ENCODE results near the gene SIGLEC9.

- no peak for TF ChIP-seq CTCF (IDR thresholded peaks at IDR 0.05)
- TF ChIP-seq EZH2 (IDR thresholded peaks at IDR 0.05; ENCODE audit: borderline replicate concordance, insufficient read depth, low read depth, low read length, poor library complexity, severe bottlenecking), result no peak
These were observed 36.6 kb downstream of the SIGLEC9 start for GRCh38 chr19:51161266-51161665.
